Glomerular visceral epithelial cell (primary cell): Measurements from ENCODE around the gene CADM4.
A peak's percentile ranks its signal among the peaks of the same experiment; 100 is the strongest.
"Not testable (repeated sequence)": the region's sequence is repeated elsewhere in the genome, so short reads cannot be mapped to it uniquely, and the experiment has no call there.

Source experiments
- DNase-seq: peaks from one replicate; pipeline ENCODE4 v3.0.0-alpha.2; 2016; ENCODE audit errors: extremely low spot score

The CADM4 gene

DNA sequence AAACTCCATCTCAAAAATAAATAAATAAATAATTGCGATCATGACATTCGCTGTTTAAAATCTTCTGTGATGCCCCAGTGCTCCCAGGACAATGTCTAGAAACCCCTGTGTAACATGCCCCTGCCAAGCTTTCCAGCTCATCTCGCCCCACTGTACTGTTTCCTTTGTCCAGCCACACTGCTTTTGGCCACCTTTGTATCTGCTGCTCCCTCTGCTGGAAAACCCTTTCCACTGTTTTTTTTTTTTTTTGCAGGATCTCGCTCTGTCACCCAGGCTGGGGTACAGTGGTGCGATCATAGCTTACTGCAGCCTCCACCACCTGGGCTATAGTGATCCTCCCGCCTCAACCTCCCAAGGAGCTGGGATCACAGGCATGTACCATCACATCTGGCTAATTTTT is 22.8 kb upstream of the CADM4 start:
- no peak for DNase-seq

DNA sequence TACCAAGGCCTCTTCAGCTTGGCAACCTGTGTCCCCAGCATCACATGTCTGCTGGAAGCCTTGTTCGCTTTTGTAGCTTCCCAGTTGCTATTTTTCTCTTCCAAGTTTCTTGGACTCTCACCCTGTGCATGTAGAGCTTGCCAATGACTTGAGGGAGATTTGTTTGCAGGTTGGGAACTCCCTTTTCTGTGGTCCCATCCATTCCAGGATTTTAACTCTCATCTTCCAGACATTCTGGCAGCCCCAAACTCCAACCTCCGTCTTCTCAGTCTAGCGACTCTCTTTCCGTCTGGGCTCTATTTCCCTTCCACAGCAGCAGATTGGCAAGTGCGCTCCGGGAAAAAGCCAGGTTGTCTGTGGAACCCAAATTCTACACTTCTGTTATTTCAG is 21.3 kb upstream of the CADM4 start:
- DNase-seq: no peak

DNA sequence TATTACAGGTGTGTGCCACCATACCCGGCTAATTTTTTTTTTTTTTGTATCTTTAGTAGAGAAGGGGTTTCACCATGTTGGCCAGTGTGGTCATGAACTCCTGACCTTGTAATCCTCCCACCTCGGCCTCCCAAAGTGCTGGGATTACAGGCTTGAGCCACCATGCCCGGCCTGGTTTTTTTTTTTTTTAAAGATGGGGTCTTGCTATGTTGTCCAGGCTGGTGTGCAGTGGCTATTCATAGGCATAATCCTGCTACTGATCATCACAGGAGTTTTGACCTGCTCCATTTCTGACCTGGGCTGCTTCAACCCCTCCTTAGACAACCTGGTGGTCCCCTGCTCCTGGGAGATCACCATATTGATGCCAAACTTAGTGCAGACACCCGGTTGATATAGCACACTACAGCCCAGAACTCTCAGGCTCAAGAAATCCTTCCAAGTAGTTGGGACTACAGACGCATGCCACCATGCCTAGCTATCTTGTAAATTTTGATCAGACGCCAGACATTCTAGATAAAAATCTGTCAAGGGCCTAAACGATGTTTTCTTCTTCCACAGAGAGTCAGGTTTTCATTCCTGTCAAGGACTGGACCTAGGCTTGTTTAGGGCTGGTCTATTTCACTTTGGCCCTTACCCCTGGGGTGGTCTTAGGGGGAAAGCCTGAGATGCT is 20.8 kb upstream of the CADM4 start:
- no peak for DNase-seq

DNA sequence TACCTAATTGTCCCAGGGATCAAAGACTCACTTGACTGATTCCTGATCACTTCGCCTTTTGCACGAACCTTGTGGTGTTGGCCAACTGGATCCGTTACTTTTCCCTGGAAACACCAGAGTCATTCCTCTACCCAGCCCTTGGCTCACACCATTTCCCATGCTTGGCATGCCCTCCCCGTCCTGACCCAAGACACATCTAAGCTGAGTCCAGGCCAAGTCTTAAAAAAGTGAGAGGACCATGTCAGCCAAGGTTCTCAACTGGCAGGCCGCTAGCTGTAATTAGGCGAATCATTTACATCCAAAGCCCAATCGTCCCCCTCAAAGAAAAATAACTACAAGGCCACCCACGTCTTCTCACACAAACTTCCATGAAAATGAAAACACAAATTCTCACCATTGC is 18.8 kb upstream of the CADM4 start:
- no peak for DNase-seq

DNA sequence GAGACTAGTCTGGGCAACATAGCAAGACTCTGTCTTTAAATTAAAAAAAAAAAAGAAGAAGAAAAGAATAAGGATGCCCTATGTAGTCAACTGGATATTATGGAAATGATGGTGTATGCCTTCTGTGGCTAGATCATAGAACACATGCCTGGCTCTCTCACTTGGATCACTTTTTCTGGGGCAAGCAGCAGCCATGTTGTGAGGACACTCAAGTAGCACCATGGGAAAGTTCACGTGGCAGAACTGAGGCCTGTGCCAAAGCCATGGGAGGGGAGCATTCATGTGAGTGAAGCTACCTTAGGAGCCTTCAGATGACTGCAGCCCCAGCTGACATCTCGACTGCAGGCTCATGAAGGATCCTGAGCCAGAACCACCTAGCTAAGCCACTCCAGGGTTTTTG is 18.4 kb upstream of the CADM4 start:
- no peak for DNase-seq

DNA sequence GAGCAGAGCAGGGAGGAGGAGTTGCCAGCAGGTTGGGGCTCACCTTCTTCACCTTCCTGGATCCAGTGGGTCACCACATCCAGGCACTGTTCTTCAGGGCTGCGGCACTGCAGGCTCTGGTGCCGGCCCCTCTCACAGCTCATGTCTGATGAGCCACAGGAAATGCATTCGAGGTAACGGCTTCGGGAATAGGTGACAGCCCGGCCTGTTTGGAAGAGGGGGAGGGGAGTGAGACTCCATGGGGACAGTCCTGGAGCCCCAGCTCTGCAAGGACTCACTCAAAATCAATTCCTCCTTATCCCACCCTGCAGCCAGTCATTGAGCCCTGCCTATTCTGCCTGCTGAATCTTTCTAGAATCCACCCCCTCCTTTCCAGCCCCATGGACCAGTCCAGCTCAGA is 16.8 kb upstream of the CADM4 start:
- no peak for DNase-seq

DNA sequence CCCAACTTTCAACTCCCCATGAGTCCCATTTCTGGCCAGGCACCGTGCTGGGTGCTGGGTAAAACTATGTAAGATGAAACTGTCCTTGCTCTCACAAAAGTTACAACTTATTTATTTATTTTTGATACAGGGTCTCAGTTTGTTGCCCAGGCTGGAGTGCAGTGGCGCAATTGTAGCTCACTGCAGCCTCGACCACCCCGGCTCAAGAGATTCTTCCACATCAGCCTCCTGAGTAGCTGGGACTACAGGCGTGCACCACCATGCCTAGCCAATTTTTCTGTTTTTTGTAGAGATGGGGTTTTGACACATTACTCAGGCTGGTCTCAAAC is 12.9 kb upstream of the CADM4 start:
- no peak for DNase-seq

DNA sequence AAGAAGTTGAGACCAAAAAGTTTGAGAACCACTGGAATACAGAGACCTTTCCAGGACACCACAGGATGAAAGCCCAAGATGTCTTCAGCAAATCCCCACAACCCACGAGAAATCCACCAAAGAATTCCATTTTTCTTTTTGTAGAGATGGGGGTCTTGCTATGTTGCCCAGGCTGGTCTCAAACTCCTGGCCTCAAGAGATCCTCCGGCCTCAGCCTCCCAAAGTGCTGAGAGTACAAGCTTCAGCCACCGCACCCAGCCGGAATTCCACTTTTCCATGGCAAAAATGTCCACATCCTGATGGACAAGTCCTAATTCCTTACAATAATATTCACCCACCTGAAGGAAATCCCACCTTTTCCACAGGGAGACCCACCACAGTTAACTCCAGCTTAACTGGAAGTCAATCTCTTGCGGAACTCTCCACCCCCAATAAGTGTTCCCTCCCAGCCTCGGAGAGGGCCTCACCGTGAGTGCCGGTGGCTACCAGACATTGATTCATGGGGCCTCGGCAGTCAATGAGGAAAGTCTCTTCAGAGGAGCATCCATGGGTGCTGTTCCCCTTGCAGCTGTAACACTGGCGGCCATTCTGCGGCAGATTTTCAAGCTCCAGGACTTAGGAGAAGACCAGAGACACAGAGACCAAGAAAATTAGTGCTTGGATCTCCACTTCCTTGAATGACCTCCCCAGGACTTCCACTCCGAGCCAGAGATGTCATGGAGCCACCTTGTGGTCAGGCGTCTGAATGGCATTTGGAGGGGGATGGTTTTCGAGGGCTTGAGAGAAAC is 12.3 kb upstream of the CADM4 start:
- DNase-seq: peak; percentile 57

DNA sequence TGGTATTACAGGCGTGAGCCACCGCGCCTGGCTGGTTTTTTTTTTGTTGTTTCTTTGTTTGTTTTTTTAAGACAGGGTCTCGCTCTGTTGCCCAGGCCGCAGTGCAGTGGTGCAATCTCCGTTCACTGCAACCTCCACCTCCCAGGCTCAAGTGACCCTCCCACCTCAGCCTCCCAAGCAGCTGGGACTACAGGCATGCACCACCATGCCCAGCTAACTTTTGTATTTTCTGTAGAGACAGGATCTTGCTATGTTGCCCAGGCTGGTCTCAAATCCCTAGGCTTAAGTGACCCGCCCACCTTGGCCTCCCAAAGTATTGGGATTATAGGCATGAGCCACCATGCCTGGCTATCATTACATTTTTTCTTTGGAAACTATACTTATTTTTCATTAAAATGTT is 10.6 kb upstream of the CADM4 start:
- DNase-seq: not testable (repeated sequence)

DNA sequence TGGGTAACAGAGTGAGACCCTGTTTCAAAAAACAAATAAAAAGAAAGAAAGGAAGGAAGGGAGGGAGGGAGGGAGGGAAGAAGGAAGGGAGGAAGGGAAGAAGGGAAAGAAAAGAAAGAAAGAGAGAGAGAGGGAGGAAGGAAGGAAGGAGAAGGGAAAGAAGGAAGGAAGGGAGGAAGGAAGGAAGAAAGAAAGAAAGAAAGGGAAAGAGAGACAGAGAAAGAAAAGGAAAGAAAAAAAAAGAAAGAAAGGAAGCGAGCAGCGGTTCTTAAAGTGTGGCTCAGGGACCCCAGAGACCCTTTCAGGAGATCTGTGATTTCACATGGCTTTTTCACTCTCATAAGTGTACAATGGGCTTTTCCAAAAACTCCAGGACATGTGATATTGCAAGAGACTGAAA is 9.9 kb upstream of the CADM4 start:
- DNase-seq: no peak

DNA sequence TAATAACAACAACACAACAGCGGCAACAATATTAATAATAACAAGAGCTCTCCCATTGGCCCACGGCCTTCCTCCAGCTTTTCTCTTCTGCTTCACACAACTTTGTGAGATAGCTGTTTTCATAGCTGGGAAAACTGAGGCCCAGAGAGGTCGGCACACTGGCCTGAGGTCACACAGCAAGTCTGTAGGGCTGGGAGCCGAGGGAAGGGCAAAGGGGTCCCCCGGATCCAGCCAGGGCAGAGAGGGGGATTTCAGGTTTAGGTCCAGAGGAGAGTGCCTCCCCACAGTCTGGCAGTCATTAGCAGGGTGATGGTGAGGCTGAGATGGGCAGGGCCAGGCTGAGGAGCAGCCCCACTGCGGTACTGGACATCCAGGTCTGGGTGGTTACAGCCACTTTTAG is 9.0 kb upstream of the CADM4 start:
- DNase-seq: no peak

DNA sequence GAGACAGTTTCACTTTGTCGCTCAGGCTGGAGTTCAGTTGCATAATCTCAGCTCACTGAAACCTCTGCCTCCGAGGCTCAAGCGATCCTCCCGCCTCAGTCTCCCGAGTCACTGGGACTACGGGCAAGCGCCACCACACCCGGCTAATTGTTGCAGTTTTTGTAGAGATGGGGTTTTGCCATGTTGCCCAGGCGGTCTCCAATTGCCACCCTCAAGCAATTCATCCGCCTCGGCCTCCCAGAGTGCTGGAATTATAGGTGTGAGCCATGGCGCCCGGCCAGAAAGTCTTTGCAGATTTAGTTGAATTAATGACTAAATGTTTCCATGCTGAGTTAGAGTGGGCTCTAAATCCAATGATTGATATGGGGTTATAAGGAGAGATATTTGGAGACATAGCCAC is 4.5 kb upstream of the CADM4 start:
- no peak for DNase-seq

DNA sequence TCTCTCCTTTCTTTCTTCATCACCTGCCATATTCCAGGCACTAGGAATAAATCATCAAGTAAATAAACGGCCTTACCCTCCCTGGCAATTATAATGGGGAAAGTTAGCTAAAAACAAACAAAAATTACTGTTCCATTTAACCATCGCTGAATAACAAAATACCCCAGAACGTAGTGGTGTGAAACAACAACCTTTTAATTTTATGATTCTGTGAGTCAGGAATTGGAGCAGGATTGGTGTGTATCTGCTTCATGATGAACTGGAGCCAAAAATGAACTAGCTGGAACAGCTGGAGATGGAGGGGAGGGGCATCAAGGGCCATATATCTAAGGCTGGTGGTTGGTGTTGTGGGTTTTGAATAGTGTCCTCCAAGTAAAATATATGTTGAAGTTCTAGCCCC is 3.7 kb upstream of the CADM4 start:
- no peak for DNase-seq

DNA sequence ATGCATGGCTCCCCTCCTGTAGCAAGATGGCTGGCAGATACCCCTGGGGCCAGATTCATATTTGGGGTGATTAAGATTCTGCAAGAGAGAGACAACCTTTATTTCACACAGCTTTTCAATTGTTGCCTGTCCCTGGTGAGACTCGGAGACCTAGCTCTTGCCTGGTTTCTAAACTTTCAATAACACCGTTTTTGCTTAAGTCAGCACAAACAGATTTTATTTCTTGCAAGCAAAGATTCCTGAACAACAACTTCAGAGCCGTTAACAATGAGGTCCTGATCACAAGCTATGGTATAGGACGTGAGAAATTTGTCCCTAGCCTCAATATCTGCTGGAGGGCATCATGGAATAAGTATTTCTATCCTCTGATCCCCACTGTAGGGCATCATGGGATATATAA is 2.9 kb upstream of the CADM4 start:
- no peak for DNase-seq

DNA sequence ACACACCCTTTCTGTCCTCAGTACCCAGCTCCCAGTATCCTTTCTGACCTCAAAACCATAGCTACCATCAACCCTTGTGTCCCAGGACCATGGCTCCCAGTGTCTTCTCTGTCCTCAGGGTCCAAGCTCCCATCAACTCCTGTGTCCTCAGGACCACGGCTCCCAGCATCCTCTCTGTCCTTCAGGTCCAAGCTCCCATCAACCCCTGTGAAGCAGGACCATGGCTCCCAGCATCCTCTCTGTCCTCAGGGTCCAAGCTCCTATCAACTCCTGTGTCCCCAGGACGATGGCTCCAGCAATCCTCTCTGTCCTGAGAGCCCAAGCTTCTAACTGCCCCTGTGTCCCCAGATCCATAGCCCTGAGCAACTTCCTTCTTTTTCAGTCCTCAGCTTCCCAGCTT is 1.7 kb upstream of the CADM4 start:
- no peak for DNase-seq

DNA sequence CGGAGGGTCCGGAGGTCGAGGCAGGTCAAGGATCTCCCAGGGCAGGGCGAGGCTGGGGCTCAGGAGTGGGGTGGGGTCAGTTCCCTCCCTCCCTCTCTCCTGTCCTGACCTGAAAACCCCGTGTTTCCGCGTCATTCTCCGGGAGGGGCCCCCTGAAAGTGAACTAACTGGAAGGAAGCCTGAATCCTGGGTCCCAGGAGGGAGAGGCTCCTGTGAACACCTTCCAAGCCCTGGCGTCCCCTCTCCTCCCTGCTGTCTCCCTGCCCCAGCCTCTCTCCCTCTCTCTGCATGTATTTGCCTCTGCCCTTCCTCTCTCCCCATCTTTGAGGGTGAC is 741 bp upstream of the CADM4 start:
- DNase-seq: no peak

DNA sequence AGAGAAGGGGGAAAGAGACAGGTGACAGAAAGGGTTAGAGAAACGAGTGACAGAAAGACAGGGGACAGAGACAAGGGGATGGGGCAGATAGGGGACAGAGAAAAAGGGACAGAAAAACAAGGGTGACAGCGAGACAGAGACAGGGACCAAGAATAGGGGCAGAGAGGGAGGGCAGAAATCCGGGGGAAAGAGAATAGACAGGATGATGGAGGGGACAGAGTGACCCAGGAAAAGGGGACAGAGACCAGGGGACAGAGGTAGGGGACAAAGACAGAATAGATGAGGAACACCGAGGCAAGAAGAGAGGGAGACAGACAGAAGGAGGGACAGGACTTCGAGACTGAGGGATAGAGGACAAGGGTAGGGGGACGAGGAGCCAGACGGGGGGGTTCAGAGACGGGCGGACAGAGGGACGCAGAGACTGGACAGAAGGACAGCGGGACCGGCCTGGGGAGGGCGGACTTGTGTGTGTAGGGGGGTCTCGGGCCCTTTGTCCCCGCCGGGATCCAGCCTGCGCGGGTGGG is 593 bp downstream of the CADM4 start:
- DNase-seq: no peak

DNA sequence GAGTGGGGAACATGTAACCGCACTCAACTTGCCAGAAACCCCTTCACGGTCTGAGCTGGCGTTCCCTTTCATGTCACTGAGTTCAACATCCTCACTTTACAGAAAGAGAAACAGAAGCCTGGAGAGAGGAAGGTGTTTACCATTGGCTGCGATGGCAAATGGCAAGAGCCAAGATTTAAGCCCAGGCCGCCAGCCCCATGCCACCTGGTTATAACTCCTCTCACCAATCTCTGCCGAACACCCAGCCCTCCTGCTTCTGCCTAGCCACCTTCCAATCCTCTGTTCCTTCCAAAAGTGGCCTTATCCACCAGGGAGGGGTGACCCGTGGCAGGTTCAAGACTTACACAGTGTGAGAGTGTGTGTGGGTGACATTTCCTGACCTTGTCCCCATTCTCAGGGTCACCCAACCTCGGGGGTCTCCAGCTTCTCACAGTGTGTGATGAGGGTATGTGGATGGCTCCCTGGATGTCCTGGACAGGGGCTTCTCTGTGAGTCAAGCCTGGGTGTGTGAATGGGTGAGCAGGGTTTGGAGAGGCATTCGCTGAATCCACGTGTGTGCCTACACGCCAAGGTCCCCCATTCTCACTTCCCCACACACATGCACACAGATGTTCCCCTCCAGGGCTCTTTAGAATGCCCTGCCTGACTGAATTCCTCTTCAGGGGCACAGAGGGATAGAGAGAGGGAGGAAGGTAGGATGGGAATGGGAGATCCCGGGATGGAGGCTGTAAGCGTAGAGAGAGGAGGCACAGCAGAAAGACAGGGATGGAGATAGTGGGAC is 1.2 kb downstream of the CADM4 start:
- no peak for DNase-seq

DNA sequence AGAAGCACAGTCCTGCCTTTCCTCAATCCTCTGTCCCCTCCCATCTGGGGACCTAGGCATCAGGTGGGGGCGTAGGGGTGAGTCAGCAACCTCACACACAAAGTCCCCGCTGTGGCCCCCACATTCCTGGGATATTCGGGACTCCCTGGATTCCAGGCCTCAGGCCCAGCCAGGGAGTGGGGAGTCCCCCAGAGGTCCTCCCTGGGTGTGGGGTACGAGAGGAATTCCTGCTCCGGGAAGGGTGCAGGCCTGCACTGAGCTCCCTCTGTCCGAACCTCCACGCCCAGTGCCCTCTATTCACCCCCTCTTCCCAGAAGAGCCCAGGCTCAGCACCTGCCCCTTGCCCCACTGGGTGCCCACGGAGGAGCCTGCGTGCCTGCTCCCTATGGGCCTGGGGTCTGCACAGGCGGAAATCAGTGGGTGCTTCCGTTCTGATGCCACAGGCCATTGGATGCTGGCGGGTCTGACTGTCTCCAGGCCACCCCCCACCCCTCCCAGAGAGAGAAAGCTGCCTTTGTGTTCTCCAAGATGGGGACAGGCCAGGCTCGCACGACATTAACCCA is 3.4 kb downstream of the CADM4 start:
- peak; percentile 38 for DNase-seq

DNA sequence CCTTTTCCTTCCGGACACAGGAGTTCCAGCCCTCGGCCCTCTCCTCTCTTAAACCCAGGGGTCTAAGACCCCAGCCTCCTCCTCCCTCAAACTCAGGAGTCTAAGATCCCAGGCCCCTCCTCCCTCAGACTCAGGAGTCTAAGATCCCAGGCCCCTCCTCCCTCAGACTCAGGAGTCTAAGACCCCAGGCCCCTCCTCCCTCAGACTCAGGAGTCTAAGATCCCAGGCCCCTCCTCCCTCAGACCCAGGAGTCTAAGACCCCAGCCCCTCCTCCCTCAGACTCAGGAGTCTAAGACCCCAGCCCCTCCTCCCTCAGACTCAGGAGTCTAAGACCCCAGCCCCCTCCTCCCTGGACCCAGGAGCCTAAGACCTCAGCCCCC is 4.1 kb downstream of the CADM4 start:
- not testable (repeated sequence) for DNase-seq

DNA sequence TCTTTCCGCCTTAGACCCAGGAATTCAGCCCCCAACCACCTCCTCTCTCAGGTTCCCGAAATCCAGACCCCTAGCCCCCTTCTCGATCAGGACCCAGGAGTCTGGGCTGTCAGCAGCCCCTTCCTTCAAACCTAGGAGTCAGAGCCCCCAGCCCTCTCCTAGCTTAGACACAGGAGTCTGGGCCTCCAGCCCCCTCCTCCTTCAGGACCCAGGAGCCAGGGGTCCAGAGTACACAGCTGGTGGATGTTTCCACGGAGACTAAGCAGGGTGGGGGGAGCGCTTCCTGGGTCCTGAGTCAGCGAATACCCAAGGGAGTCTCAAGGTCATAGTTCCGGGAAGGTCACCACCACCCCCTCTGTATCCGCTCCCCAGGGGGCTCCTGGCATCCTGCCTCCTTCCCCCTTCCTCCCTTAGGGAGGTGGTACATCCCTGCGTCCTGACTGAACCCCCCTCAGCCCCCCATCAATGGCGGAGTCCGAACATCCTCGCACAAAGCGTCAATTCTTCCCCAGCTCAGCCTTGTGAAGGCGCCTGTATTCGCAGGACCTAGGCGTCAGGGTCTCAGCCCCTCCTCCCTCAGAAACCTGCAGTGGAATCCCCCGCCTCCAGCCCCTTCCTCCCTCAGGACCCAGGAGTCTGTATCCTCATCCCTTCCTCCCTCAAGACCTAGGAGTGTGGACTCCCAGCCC is 4.6 kb downstream of the CADM4 start:
- no peak for DNase-seq

DNA sequence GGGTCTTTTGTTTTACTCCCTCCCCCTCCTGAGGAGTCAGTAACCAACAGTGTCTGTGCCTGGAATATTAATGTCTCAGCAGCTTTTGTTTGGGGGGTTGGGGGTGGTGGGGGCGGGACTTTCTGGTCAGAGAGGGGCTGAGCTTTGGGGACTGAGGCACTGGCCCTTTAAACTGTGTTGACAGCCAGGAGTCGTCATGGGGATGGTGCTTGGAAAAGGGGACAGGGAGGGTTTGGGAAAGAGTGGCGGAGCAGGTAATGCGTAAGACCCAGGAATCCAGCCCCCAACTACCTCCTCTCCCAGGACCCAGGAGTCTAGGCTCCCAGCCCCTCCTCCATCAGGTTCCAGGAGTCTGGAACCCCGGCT is 5.2 kb downstream of the CADM4 start:
- DNase-seq: no peak
